SK-N-SH (cell line): ENCODE measurements around the gene ADORA3.

ENCODE experiments used
- EP300 ChIP-seq, 2 experiments: IDR thresholded peaks; 2 replicates each; pipeline versions ENCODE4 v1.4.0 to v1.6.1; 2012; ENCODE audit warnings: borderline replicate concordance in 1 of 2, low read depth in 1 of 2, low read length in 1 of 2
- EZH2phosphoT487 ChIP-seq: fragments of 200-600 bp; sonication (generic); IDR thresholded peaks from 2 replicates; pipeline ENCODE4 v1.6.1; 2017; ENCODE audit warnings: low read depth, mixed run types, mild to moderate bottlenecking, antibody characterized with exemption, moderate library complexity, borderline replicate concordance
- NRF1 ChIP-seq: IDR thresholded peaks from 2 replicates; pipeline ENCODE4 v1.6.1; 2012; ENCODE audit warnings: low read depth, mild to moderate bottlenecking, low read length
- POLR2AphosphoS5 ChIP-seq: IDR thresholded peaks from 2 replicates; pipeline ENCODE4 v1.6.1; 2012; ENCODE audit warnings: low read depth, low read length
- RCOR1 ChIP-seq: fragments of 150-350 bp; IDR thresholded peaks from 2 replicates; pipeline ENCODE4 v1.6.1; 2017; ENCODE audit warnings: antibody characterized with exemption, low read length
- SMC3 ChIP-seq: IDR thresholded peaks from 2 replicates; pipeline ENCODE4 v1.6.1; 2012; ENCODE audit warnings: low read depth, low read length, improper control_type of control experiment
- YY1 ChIP-seq: IDR thresholded peaks from 2 replicates; pipeline ENCODE4 v1.4.0; 2012; ENCODE audit warnings: low read depth, mild to moderate bottlenecking
- TF ChIP-seq, protein P1 (sequence below): fragments of 200-600 bp; sonication (generic); IDR thresholded peaks from 2 replicates; pipeline ENCODE4 v1.6.1; 2017; ENCODE audit warnings: antibody characterized with exemption, mild to moderate bottlenecking, moderate library complexity
- TF ChIP-seq, protein P2 (sequence below): IDR thresholded peaks from 2 replicates; pipeline ENCODE4 v1.4.0; 2012; ENCODE audit warnings: low read depth, borderline replicate concordance
- TF ChIP-seq, protein P3 (sequence below): IDR thresholded peaks from 2 replicates; pipeline ENCODE4 v1.4.0; 2012; ENCODE audit warnings: low read depth

DNA sequence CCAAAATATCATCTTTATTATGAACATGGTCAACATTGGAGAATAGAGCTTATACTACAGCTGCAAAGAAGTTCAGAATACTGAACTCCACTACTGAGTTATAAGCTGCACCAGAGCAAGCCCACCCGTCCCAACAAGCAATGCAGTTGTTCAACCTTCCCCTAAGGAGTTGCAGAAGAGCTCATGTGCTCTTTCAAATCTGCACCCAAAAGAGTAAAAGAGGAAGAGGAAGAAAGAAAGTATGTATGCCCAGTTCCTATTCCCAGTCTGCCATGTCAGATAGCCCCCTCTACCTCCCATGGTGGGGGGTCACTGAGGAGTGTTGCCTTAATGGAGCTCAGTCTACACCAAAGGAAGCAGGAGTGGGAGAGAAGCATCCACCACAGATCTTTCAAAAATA lies 22.8 kb downstream of the ADORA3 start:
- no peak for TF ChIP-seq YY1
- TF ChIP-seq, protein P1, sequence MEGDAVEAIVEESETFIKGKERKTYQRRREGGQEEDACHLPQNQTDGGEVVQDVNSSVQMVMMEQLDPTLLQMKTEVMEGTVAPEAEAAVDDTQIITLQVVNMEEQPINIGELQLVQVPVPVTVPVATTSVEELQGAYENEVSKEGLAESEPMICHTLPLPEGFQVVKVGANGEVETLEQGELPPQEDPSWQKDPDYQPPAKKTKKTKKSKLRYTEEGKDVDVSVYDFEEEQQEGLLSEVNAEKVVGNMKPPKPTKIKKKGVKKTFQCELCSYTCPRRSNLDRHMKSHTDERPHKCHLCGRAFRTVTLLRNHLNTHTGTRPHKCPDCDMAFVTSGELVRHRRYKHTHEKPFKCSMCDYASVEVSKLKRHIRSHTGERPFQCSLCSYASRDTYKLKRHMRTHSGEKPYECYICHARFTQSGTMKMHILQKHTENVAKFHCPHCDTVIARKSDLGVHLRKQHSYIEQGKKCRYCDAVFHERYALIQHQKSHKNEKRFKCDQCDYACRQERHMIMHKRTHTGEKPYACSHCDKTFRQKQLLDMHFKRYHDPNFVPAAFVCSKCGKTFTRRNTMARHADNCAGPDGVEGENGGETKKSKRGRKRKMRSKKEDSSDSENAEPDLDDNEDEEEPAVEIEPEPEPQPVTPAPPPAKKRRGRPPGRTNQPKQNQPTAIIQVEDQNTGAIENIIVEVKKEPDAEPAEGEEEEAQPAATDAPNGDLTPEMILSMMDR = no peak
- TF ChIP-seq RCOR1 = no peak
- TF ChIP-seq POLR2AphosphoS5 = no peak
- TF ChIP-seq SMC3 = no peak
- TF ChIP-seq EZH2phosphoT487 = no peak
- TF ChIP-seq EP300 (IDR thresholded peaks at IDR 0.05; ENCODE audit: borderline replicate concordance in 1 of 2, low read depth in 1 of 2, low read length in 1 of 2) = no peak
- no peak for TF ChIP-seq NRF1
- TF ChIP-seq, protein P2, sequence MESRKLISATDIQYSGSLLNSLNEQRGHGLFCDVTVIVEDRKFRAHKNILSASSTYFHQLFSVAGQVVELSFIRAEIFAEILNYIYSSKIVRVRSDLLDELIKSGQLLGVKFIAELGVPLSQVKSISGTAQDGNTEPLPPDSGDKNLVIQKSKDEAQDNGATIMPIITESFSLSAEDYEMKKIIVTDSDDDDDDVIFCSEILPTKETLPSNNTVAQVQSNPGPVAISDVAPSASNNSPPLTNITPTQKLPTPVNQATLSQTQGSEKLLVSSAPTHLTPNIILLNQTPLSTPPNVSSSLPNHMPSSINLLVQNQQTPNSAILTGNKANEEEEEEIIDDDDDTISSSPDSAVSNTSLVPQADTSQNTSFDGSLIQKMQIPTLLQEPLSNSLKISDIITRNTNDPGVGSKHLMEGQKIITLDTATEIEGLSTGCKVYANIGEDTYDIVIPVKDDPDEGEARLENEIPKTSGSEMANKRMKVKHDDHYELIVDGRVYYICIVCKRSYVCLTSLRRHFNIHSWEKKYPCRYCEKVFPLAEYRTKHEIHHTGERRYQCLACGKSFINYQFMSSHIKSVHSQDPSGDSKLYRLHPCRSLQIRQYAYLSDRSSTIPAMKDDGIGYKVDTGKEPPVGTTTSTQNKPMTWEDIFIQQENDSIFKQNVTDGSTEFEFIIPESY = no peak
- TF ChIP-seq, protein P3, sequence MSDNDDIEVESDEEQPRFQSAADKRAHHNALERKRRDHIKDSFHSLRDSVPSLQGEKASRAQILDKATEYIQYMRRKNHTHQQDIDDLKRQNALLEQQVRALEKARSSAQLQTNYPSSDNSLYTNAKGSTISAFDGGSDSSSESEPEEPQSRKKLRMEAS = no peak
